Tibial nerve (tissue), 4 donors: Measurements from ENCODE around the gene FHDC1. TPM values are rescaled to one million over a fixed set of nuclear protein-coding genes. Genes with fewer than 3 reads are reported as not detected.

Experiments
- DNase-seq, 2 donors: peaks; one replicate each; pipeline ENCODE4 v3.0.0-alpha.2; 2019; ENCODE audit warnings: low spot score in 2 of 2
- H3K27ac ChIP-seq, 4 donors: fragments of 200-600 bp; sonication (generic) in 3 of 4; one replicate each; pipeline ENCODE4 v1.5.1; 2017 to 2019; ENCODE audit warnings: mild to moderate bottlenecking in 1 of 4
- H3K27me3 ChIP-seq, 2 donors: fragments of 200-600 bp; sonication (generic) in 1 of 2; one replicate each; pipeline versions ENCODE4 v1.5.1 to v1.6.0; 2017 to 2019
- H3K36me3 ChIP-seq, 3 donors: fragments of 200-600 bp; sonication (generic); one replicate each; pipeline ENCODE4 v1.5.1; 2018 to 2019
- H3K4me1 ChIP-seq, 4 donors: fragments of 200-600 bp; sonication (generic) in 3 of 4; one replicate each; pipeline ENCODE4 v1.5.1; 2017 to 2019
- H3K4me3 ChIP-seq, 4 donors: fragments of 200-600 bp; sonication (generic) in 3 of 4; one replicate each; pipeline ENCODE4 v1.5.1; 2017 to 2019; ENCODE audit warnings: mild to moderate bottlenecking in 1 of 4, moderate library complexity in 1 of 4
- H3K9me3 ChIP-seq, 4 donors: fragments of 200-600 bp; sonication (generic) in 3 of 4; one replicate each; pipeline ENCODE4 v1.5.1; 2017 to 2019
- EP300 ChIP-seq, 2 donors: sonication (generic); formaldehyde crosslinking; IDR thresholded peaks; one replicate each; pipeline ENCODE4 v1.6.1; 2017; ENCODE audit warnings: antibody characterized with exemption in 2 of 2, mild to moderate bottlenecking in 1 of 2
- POLR2A ChIP-seq, 2 donors: fragments of 450-650 bp; IDR thresholded peaks; one replicate each; pipeline ENCODE4 v1.6.1; 2017; ENCODE audit warnings: antibody characterized with exemption in 2 of 2, mild to moderate bottlenecking in 2 of 2, moderate library complexity in 2 of 2
- WGBS, 2 donors: methylation state at CpG; one replicate each; pipeline ENCODE4 v1.1.5; 2018; 5-methylcytosine and 5-hydroxymethylcytosine counted together
- total RNA-seq, 4 donors: library from RNA; depleted of rRNA; stranded (reverse); fragments of >200 nt; gene quantifications; one replicate each; pipeline ENCODE4 v1.1.0, GENCODE V29; 2016
- TF ChIP-seq, protein P1 (sequence below), 5 experiments: fragments of 200-600 bp in 3 of 5; fragments of 450-650 bp in 2 of 5; sonication (generic) in 3 of 5; IDR thresholded peaks; one replicate each; pipeline ENCODE4 v1.5.1; 2016 to 2019; ENCODE audit warnings: antibody characterized with exemption in 5 of 5, mild to moderate bottlenecking in 3 of 5, moderate library complexity in 2 of 5

Gene FHDC1
- total RNA-seq, 4 donors from 2014 or later: 2.2 to 7.9 (median 6.1) TPM

DNA sequence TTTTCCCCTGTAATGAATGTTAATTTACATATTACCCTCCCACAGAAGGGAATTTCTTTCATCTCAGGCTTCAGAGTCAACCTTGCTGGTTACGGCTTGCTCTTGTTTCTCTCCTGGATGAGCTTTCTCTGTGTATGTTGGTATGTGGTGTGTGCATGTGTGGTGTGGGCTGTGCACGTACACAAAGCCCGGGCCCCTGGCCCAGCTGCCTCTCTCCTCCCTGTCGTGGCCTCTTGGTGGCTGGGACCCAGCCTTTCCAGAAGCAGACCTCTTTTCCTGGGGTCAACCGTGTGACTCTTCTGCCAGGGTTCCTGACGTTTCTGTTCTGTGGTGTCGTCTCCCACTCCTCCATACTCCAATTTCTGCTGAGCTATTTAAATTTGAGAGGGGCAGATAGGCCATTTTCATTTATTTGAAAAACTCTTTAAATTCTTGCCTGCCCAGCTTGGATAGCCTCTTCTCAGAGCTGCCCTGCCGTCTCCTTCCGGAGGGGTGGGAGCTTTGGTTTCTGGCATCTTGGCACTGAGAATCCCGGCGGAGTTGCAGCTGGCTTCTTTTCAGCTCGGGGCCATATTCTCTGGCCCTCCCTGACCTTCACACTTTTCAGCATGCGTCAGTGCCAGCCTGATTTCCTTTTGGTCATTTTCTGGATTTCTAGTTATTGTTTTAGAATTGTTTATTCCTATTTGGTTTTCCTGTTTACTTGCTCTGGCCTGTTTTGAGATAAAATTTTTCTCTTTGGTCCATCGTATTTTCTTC, 25.1 kb downstream of the FHDC1 start:
- no peak for DNase-seq
- 36 to 40% methylated on average over 14 of the region's 14 CpGs for WGBS, 2 donors
- Histone ChIP-seq H3K4me3 (no peak overlapping the region), H3K4me1 (peaks cover 0 to 42% (median 9%) of the 10 kb centered on the region in 4 donors), H3K27ac (peak overlapping the region; percentile 16 to 87 (median 66)), H3K27me3 (no peaks in the 10 kb centered on the region), H3K9me3 (no peaks in the 10 kb centered on the region), H3K36me3 (peaks cover 0 to 15% (median 0%) of the 10 kb centered on the region in 3 donors)
- TF ChIP-seq POLR2A (IDR thresholded peaks at IDR 0.05) (no peak), EP300 (IDR thresholded peaks at IDR 0.05) (peak in 1 of 2 donors; percentile 25)
- TF ChIP-seq, protein P1, sequence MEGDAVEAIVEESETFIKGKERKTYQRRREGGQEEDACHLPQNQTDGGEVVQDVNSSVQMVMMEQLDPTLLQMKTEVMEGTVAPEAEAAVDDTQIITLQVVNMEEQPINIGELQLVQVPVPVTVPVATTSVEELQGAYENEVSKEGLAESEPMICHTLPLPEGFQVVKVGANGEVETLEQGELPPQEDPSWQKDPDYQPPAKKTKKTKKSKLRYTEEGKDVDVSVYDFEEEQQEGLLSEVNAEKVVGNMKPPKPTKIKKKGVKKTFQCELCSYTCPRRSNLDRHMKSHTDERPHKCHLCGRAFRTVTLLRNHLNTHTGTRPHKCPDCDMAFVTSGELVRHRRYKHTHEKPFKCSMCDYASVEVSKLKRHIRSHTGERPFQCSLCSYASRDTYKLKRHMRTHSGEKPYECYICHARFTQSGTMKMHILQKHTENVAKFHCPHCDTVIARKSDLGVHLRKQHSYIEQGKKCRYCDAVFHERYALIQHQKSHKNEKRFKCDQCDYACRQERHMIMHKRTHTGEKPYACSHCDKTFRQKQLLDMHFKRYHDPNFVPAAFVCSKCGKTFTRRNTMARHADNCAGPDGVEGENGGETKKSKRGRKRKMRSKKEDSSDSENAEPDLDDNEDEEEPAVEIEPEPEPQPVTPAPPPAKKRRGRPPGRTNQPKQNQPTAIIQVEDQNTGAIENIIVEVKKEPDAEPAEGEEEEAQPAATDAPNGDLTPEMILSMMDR (IDR thresholded peaks at IDR 0.05): no peak

GRCh38 chr4:152961773-152962115, 25.6 kb downstream of the FHDC1 start:
- Histone ChIP-seq H3K4me3 (no peak overlapping the region), H3K27me3 (no peaks in the 10 kb centered on the region), H3K36me3 (peaks cover 0 to 16% (median 0%) of the 10 kb centered on the region in 3 donors), H3K27ac (peak overlapping the region; percentile 16 to 87 (median 66)), H3K9me3 (no peaks in the 10 kb centered on the region), H3K4me1 (peaks cover 0 to 37% (median 9%) of the 10 kb centered on the region in 4 donors)
- 22 to 41% methylated on average over 1 of the region's 1 CpG for whole genome bisulfite sequencing, 2 donors
- DNase-seq: no peak
- peak in 1 of 2 donors; percentile 5 for TF ChIP-seq EP300 (IDR thresholded peaks at IDR 0.05)
- TF ChIP-seq, protein P1 (IDR thresholded peaks at IDR 0.05): no peak

DNA sequence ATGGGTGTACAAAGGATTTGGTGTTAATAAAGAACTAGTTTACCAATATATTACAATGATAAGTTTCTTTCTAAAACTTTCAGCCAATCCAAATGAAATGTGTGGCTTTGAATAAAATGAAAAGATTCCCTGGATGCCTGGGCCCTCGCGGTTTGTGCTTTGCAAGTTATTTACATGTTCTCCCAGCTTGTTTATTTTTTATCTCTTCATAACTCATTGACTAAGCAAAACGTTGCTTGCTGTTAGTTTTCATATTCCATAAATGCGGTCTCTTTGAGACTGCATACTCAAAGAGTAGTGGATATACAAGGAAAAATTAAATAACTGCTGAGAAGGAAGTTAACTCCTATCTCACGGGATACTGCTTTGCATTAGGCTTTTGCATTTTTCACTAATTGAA, 26.0 kb downstream of the FHDC1 start:
- 42 to 53% methylated on average over 5 of the region's 5 CpGs for WGBS, 2 donors
- no peak for DNase-seq
- Histone ChIP-seq H3K4me3 (no peak overlapping the region), H3K36me3 (peaks cover 0 to 20% (median 0%) of the 10 kb centered on the region in 3 donors), H3K4me1 (peaks cover 0 to 33% (median 7%) of the 10 kb centered on the region in 4 donors), H3K9me3 (no peaks in the 10 kb centered on the region), H3K27me3 (no peaks in the 10 kb centered on the region), H3K27ac (peak overlapping the region in 2 of 4 donors; percentile 16 to 87)
- TF ChIP-seq, protein P1 (IDR thresholded peaks at IDR 0.05): no peak
- no peak for TF ChIP-seq EP300 (IDR thresholded peaks at IDR 0.05)
- TF ChIP-seq POLR2A (IDR thresholded peaks at IDR 0.05): no peak

- no peak for DNase-seq
- 92 to 97% methylated on average over 4 of the region's 4 CpGs for WGBS, 2 donors
- no peaks in the 10 kb centered on the region for H3K9me3 ChIP-seq
- H3K27me3 ChIP-seq: no peaks in the 10 kb centered on the region
- H3K36me3 ChIP-seq: peaks cover 0 to 36% (median 0%) of the 10 kb centered on the region in 3 donors
- H3K4me1 ChIP-seq: peaks cover 0 to 21% (median 2%) of the 10 kb centered on the region in 4 donors
- H3K4me3 ChIP-seq: no peak overlapping the region
- no peak overlapping the region for H3K27ac ChIP-seq
- TF ChIP-seq EP300 (IDR thresholded peaks at IDR 0.05) (no peak), POLR2A (IDR thresholded peaks at IDR 0.05) (no peak)
- TF ChIP-seq, protein P1 (IDR thresholded peaks at IDR 0.05): no peak
Observed at GRCh38 chr4:152964335-152964734, 28.2 kb downstream of the FHDC1 start.

DNA sequence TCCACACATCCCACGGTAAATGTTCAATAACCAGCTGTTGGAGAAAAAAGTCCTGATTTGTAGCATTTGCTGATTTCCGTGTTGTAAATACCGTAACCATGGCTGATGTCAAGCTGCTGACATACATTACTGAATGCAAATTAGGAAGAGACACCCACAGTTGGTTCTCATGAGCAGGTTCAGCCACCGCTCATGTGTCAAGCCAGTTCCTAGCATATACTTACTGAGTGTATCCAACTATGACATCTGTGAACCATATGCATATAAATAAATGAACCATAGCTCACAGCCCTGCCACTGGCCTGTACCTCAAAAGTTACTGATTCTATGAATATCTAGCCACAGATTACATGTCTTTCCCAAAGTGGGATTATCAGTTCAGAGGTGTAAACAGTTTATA, 29.5 kb downstream of the FHDC1 start:
- Histone ChIP-seq H3K36me3 (peaks cover 0 to 36% (median 0%) of the 10 kb centered on the region in 3 donors), H3K27ac (no peak overlapping the region), H3K9me3 (no peaks in the 10 kb centered on the region), H3K4me3 (no peak overlapping the region), H3K27me3 (no peaks in the 10 kb centered on the region), H3K4me1 (peaks cover 0 to 19% (median 2%) of the 10 kb centered on the region in 4 donors)
- no peak for DNase-seq
- WGBS, 2 donors: 82 to 88% methylated on average over 4 of the region's 4 CpGs
- TF ChIP-seq, protein P1 (IDR thresholded peaks at IDR 0.05): no peak
- TF ChIP-seq POLR2A (IDR thresholded peaks at IDR 0.05): no peak
